Activated CD4-positive, alpha-beta T cell treated with anti-CD3 and anti-CD28 coated beads, Interleukin-2, amount 10 ng/mL, durations not matched to agents 24 days and 14 days (primary cell): ENCODE data around the gene SUDS3. TPM values are rescaled to one million over a fixed set of nuclear protein-coding genes. Genes with fewer than 3 reads are reported as not detected.

Experiments
- DNase-seq: peaks from one replicate; pipeline ENCODE4 v3.0.0; 2022
- H3K27ac Mint-ChIP-seq: one replicate; pipeline ENCODE4 v1.8.0; 2022; ENCODE audit warnings: mild to moderate bottlenecking, mixed read lengths
- H3K27me3 Mint-ChIP-seq: one replicate; pipeline ENCODE4 v1.8.0; 2022; ENCODE audit warnings: mixed read lengths
- H3K36me3 Mint-ChIP-seq: one replicate; pipeline ENCODE4 v1.8.0; 2022; ENCODE audit warnings: low read depth, mild to moderate bottlenecking, mixed read lengths
- H3K4me1 Mint-ChIP-seq: one replicate; pipeline ENCODE4 v1.8.0; 2021; ENCODE audit warnings: mixed read lengths
- H3K4me3 Mint-ChIP-seq: one replicate; pipeline ENCODE4 v1.8.0; 2022; ENCODE audit warnings: mild to moderate bottlenecking, moderate library complexity, mixed read lengths
- H3K9me3 Mint-ChIP-seq: one replicate; pipeline ENCODE4 v1.8.0; 2021; ENCODE audit warnings: mixed read lengths
- intact Hi-C: fragments of 100-400 bp; cut with micrococcal nuclease; formaldehyde crosslinking; loops from one replicate; pipeline ENCODE4 v1.15.1; 2023
- total RNA-seq: library from RNA; stranded (reverse); gene quantifications from 2 replicates; pipeline ENCODE4 v1.2.3, GENCODE V29; 2022

SUDS3 gene
- total RNA-seq, 1 donor from 2014 or later: 23.6 TPM

DNA sequence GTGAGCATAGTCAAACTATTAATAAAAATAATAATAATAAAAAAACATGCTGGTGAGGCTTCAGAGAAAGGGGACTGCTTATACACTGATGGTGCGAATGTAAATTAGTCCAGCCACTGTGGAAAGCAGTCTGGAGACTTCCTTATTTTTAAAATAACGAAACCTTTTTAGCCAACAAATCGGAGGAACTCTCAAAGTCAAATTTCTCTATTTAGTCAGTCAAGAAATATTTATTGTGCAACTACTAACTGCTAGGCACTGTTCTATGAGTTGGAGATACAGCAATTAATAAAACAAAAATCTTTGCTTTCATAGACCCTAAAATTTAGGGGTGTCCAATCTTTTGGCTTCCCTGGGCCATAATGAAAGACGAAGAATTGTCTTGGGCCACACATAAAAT, 14.5 kb upstream of the SUDS3 start:
- H3K27ac Mint-ChIP-seq: no peak overlapping the region
- H3K27me3 Mint-ChIP-seq: no peaks in the 10 kb centered on the region
- H3K4me1 Mint-ChIP-seq: peaks cover 20% of the 10 kb centered on the region
- H3K9me3 Mint-ChIP-seq: no peaks in the 10 kb centered on the region
- intact Hi-C loops: no loop called here
- no peak overlapping the region for H3K4me3 Mint-ChIP-seq
- DNase-seq: no peak
- H3K36me3 Mint-ChIP-seq: no peaks in the 10 kb centered on the region

DNA sequence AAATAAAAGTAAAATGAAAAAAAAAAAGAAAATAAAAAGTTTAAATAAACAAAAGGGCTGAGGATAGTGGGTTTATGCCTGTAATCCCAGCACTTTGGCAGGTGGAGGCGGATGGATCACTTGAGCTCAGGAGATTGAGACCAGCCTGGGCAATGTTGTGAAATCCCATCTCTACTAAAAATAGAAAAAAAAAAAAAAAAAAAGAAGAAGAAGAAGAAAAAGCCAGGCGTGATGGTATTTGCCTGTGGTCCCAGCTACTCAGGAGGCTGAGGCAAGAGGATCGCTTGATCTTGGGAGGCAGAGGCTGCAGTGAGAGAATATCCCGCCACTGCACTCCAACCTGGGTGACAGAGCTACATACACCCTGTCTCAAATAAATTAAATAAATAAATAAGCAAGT, 7.5 kb upstream of the SUDS3 start:
- no peak overlapping the region for H3K27ac Mint-ChIP-seq
- no peak for DNase-seq
- peaks cover 15% of the 10 kb centered on the region for H3K27me3 Mint-ChIP-seq
- intact Hi-C loops: no loop called here
- H3K9me3 Mint-ChIP-seq: no peaks in the 10 kb centered on the region
- H3K36me3 Mint-ChIP-seq: peaks cover 7% of the 10 kb centered on the region
- peaks cover 24% of the 10 kb centered on the region for H3K4me1 Mint-ChIP-seq
- H3K4me3 Mint-ChIP-seq: no peak overlapping the region

DNA sequence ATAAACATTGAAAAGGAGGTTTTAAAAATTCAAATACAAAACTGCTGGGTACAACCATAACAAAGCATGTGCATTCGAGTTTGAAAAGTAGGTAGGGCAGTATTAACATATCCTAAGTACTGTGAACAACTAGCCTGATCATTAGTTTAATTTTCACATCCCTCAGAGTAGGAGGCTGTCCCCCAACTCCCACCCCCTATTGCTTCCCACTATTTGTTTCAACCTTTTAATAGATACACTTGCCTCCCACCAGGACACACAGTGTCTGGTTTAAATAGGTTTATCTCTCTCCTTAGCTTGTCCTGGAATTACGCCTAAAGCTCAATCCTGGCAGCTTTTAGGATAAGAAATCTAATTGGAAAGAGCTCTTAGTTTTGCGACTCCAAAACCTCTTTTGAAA, 5.8 kb upstream of the SUDS3 start:
- no peak for DNase-seq
- Mint-ChIP-seq H3K36me3 (peaks cover 7% of the 10 kb centered on the region), H3K9me3 (no peaks in the 10 kb centered on the region), H3K27me3 (peaks cover 15% of the 10 kb centered on the region), H3K4me3 (peak overlapping the region; percentile 97), H3K4me1 (peaks cover 31% of the 10 kb centered on the region), H3K27ac (no peak overlapping the region)
- intact Hi-C loops: loop anchor here (10.0 kb wide), 1 partner anchor 1176 kb away; the partner anchor contains the start of gene FBXO21

DNA sequence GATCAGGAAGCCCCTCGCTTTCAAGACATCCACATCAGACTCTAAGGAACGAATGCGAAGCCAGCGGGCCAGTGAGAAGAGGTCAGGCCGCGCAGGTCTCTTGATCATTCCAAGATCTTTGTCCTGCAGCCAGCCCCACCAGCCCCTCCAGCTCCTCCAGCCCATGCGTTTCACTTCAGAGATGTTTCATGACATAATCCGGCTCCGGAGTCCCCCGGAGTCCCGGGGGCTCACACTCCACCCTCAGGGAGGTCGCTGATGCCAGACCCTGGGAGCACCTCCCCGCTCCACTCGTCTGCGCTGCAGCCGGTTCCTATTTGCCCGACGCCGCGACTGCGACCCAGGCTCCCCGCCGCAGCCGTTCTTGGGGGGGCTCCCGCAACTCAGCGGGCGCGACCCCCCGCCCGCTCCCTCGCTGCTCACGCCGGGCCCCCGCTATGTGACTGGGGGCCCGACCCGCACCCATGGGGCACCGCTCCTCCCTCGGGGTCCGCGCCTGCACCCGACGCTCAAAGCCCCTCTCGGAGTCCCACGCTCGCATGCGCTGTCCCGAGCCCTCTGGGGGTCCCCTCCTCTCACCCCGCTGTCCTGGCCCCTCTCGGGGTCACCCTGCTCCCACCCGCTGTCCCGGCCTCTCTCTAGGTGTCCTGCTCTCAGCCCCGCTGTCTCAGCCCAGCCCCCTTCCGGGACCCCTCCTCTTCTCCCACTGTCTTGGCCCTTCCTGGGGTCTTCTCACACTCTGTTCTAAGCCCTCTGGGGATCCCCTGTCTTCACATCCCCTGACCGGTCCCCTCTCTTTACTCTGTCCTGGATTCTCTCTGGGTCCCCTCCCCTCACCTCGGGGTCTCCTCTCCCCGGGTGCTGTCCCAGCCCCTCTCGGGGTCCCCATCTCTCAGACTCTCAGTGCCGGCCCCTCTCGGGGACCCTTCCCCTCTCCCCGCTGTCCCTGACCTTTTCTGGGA, 4.8 kb upstream of the SUDS3 start:
- H3K4me1 Mint-ChIP-seq: peaks cover 38% of the 10 kb centered on the region
- no peaks in the 10 kb centered on the region for H3K9me3 Mint-ChIP-seq
- peak; percentile 71 for DNase-seq
- intact Hi-C loops: loop anchor here (1.0 to 10.0 kb wide), 3 partner anchors 12 to 1177 kb away; partner anchors contain the start of gene FBXO21
- H3K36me3 Mint-ChIP-seq: peaks cover 7% of the 10 kb centered on the region
- H3K27ac Mint-ChIP-seq: peak overlapping the region; percentile 82
- H3K27me3 Mint-ChIP-seq: peaks cover 15% of the 10 kb centered on the region
- peak overlapping the region; percentile 97 for H3K4me3 Mint-ChIP-seq

DNA sequence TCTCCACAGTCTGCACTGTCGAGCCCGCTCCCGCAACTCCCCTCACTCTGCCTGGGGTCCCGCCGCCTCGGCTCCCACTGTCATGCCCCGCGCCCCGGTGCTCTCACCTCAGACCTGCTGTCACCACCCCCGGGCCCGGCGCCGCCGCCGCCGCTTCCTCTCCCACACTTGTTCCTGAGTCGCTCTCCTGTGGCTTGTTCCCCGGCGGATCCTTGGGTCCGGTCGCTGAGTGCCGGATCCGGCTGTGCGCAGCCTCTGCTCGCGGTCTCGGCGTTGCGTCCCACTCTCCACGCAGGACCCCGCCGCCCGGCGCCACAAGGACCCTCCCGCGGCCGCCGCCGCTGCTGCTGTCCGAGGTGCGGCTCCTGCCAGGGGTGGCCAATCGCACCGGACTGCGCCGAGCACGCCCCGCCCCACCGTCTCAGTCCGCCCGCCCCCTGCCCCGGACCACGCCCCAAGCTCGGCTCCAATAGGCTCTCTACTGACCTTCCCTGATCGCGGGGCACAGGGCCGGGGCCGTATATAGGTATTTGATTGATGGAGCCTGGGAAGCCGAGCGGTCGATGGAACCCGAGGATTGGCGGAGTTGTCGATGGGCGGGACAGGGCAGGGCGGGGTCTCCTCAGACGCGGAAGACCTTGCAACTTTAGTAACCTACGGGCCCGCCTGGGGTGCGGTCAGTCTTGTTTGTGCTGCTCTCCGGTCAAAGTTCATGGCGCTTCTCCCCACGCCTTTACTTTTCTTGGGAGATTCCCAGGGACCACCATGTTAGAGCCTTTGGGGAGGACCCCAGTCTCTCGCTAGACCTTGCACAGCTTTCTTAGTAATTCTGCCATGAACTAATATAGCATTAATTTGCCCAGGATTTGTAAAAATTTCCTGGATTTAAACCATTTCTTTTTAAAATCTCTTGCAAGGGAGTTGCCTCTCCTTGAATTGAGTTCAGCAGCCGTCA, 3.5 kb upstream of the SUDS3 start, which contains the start of gene TAOK3:
TAOK3 (minus strand) TSS at position 367 of the 955 bp plus-strand sequence. CDS start 117,340 bp downstream, outside the sequence.
- Mint-ChIP-seq H3K4me3 (peak within 1 kb of the TSS; percentile 97), H3K4me1 (peaks cover 44% of the 10 kb centered on the region), H3K36me3 (peaks cover 7% of the 10 kb centered on the region)

DNA sequence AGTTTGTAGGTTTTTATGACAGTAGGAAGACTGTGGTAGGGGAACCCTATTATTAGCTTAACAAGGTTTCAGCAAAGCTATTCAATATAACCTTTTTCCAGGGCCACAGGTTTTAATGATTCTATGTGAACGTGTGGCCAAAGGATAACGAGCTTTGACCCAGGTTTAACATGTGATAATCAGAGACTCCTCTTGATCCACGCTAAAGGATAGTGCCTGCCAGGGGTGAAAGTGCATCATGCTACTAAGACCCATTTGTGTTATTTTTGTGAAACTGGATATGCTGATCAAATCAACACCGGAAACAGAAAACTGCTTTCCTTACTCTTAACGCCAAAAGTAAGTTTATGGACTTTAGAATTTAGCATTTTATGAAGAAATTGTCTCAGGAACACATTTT, 2.7 kb upstream of the SUDS3 start:
- intact Hi-C loops: loop anchor here (1.0 to 10.0 kb wide), 2 partner anchors 237 to 1179 kb away; partner anchors contain the start of genes FBXO21 and PEBP1
- Mint-ChIP-seq H3K36me3 (peaks cover 7% of the 10 kb centered on the region), H3K27me3 (peaks cover 15% of the 10 kb centered on the region), H3K4me3 (peak overlapping the region; percentile 97), H3K4me1 (peaks cover 46% of the 10 kb centered on the region), H3K27ac (peak overlapping the region; percentile 92), H3K9me3 (no peaks in the 10 kb centered on the region)
- no peak for DNase-seq

More for the DNA sequence above, 3.5 kb upstream of the SUDS3 start, which contains the start of gene TAOK3:
- intact Hi-C loops: loop anchor here (1.0 to 10.0 kb wide), 4 partner anchors 14 to 1178 kb away; partner anchors contain the start of genes FBXO21 and PEBP1
- DNase-seq: peak; percentile 98
- Mint-ChIP-seq H3K27me3 (peaks cover 15% of the 10 kb centered on the region), H3K9me3 (no peaks in the 10 kb centered on the region), H3K27ac (peak within 1 kb of the TSS; percentile 92)

DNA sequence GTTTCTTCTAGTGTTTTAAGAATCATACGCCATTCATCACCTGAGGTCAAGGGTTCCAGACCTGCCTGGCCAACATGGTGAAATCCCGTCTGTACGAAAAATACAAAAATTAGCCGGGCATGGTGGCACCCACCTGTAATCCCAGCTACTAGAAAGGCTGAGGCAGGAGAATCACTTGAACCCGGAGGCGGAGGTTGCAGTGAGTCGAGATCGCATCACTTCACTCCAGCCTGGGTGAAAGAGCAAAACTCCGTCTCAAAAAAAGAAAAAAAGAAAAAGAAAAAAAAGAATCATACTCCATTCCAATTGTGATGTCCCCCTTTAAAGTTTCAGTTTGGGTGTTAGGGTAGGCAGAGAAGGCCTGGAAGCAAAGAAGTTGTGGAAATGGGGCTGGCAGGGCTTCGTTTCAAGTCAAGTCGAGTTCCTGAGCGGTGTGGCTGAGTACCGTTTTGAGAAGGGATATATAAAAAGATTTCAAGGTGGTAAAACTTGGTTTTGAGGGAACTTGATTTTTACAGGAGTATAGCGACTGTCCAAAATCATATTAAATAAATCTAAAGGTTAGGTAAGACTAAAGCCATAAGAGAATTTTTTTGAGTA, 2.1 kb upstream of the SUDS3 start:
- Mint-ChIP-seq H3K27me3 (peaks cover 14% of the 10 kb centered on the region), H3K27ac (no peak overlapping the region), H3K4me1 (peaks cover 45% of the 10 kb centered on the region), H3K36me3 (peaks cover 6% of the 10 kb centered on the region), H3K4me3 (peak overlapping the region; percentile 97), H3K9me3 (no peaks in the 10 kb centered on the region)
- no peak for DNase-seq
- intact Hi-C loops: loop anchor here (10.0 kb wide), 1 partner anchor 1179 kb away; the partner anchor contains the start of gene FBXO21

DNA sequence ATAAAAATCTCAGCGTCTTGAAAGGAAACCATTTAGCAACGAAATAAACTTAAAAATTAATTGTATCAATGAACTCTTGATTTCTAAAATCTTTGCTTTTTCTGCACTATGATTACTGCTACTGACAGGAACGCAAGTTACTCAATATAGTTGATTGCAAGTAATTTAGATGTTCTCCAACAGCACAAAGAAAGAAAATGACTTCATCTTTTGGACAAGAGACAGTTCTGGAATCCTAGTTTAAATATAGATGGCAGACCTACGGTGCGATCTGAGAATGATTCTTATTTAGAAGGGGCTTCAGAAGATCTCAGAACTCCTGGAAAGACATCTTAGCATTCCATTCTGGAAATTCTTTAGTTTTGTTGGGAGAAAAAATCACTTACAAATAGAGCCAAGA, 1.4 kb upstream of the SUDS3 start:
- intact Hi-C loops: loop anchor here (10.0 kb wide), 1 partner anchor 1180 kb away; the partner anchor contains the start of gene FBXO21
- peaks cover 45% of the 10 kb centered on the region for H3K4me1 Mint-ChIP-seq
- H3K27me3 Mint-ChIP-seq: peaks cover 13% of the 10 kb centered on the region
- no peak overlapping the region for H3K27ac Mint-ChIP-seq
- no peaks in the 10 kb centered on the region for H3K9me3 Mint-ChIP-seq
- DNase-seq: no peak
- peak overlapping the region; percentile 40 for H3K4me3 Mint-ChIP-seq
- peaks cover 6% of the 10 kb centered on the region for H3K36me3 Mint-ChIP-seq

DNA sequence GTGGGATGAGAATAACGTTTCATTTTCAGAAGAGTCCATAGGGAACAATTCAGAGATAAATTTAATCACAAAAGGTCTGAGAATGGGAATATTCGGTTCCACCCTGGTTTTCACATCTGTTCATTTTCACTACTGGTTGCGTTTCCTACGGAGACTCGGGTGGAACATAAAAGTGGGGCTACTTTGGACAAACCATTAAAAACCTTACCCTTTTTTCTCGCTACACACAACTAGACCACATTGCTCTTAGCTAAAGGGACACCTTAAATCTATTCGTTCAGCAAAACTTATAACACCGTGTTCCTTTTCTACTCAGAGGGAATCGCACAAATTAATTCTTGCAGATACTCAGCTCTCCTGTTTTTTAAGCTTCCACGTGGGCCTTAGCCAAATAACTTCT, 1.0 kb upstream of the SUDS3 start:
- intact Hi-C loops: loop anchor here (10.0 kb wide), 1 partner anchor 1181 kb away; the partner anchor contains the start of gene FBXO21
- Mint-ChIP-seq H3K4me1 (peaks cover 42% of the 10 kb centered on the region), H3K36me3 (peaks cover 9% of the 10 kb centered on the region), H3K27me3 (peaks cover 12% of the 10 kb centered on the region), H3K27ac (no peak overlapping the region), H3K4me3 (peak overlapping the region; percentile 81), H3K9me3 (no peaks in the 10 kb centered on the region)
- DNase-seq: no peak

DNA sequence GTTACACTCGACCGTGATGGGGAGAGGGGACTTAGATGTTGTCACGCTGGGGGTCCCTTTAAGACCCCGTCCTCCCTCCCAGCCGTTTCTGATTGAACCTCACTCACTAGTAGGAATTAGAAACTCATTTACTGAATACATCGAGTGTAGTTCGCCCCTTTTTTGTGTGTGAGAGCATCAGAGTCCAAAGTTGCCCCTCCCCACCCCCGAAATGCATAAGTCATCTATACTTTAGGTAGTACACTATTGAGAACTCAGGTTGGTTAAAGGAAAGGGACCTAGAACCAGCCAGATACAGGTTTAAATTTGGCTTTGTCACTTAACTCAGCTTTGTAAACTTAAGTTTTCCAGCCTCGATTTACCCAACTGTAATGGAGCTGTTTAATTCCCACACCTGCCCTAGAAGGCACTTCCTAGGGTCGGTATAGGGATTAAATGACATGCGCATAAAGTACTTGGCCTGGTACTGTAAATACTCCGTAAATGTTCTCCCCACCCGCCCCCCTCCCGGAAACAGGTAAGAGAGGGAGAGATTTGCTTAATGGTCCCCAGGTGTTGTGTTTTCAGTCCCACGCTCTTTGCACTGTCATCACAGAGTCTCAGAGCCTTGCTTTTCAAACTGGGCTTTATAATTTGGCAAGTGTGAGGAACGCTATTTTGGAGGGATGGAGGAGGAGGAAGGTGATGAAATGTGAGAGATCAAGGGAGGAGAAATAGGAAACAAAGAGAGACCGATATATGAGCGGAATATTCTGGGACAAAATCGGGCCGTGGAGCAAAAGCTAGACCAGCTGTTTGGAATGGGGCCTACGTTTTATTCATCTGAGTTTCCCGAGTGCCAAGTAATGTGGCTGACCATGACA, 897 bp downstream of the SUDS3 start:
- Mint-ChIP-seq H3K27ac (peak overlapping the region; percentile 76), H3K4me3 (peak overlapping the region; percentile 81), H3K4me1 (peaks cover 29% of the 10 kb centered on the region), H3K36me3 (peaks cover 10% of the 10 kb centered on the region), H3K27me3 (peaks cover 2% of the 10 kb centered on the region), H3K9me3 (no peaks in the 10 kb centered on the region)
- no peak for DNase-seq
- intact Hi-C loops: loop anchor here (1.0 to 10.0 kb wide), 4 partner anchors 70 to 1182 kb away; partner anchors contain the start of genes FBXO21, RFC5 and WSB2

DNA sequence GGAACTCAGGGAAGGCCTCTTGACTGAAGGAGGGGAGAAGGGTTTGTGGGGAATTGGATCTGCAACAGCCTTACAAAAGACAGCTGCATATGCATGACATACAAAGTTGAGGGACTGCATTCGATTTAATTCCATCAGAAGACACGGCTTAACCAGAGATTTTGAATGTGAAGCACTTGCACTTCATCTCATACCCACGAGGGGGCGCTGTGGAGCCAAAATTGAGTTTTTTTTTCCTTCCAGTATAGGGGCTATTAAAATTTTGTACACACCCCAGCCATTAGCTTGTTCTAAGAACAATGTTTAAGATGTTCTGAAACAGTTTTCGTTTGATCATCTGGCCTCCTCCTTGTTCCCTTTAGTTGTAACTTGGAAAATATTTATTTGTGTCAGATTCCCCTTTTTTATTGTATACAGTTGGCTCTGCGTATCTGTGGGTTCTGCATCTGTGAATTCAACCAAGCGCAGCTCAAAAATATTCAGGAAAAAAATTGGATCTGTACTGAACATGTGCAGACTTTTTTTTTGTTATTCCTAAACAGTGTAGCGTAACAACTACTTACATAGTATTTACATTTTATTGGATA, 1.6 kb downstream of the SUDS3 start:
- intact Hi-C loops: loop anchor here (1.0 to 10.0 kb wide), 4 partner anchors 71 to 1183 kb away; partner anchors contain the start of genes FBXO21, RFC5 and WSB2
- H3K4me3 Mint-ChIP-seq: peak overlapping the region; percentile 81
- peak overlapping the region; percentile 76 for H3K27ac Mint-ChIP-seq
- peak; percentile 94 for DNase-seq
- peaks cover 12% of the 10 kb centered on the region for H3K36me3 Mint-ChIP-seq
- H3K27me3 Mint-ChIP-seq: no peaks in the 10 kb centered on the region
- peaks cover 29% of the 10 kb centered on the region for H3K4me1 Mint-ChIP-seq
- H3K9me3 Mint-ChIP-seq: no peaks in the 10 kb centered on the region

DNA sequence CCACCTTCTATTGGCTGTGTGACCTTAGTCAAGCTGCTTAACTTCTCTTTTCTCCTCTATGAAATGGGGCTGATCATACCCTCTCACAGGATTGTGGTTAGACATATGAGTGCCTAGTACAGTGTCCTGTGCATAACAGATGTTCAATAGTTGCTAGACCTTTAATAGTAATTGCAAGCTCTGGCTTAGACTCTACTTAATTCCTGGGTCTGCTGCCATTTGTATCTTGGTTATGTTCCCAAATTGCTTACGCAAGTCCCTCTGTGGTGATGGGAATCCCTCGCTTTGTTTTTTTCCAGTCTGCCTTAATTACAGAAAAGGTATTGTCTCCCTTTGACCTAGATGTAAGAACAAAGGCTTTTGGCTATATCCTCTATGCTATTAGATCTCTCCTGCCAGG, 15.1 kb downstream of the SUDS3 start:
- no peaks in the 10 kb centered on the region for H3K9me3 Mint-ChIP-seq
- no peak overlapping the region for H3K27ac Mint-ChIP-seq
- DNase-seq: no peak
- intact Hi-C loops: no loop called here
- no peaks in the 10 kb centered on the region for H3K27me3 Mint-ChIP-seq
- H3K4me3 Mint-ChIP-seq: no peak overlapping the region
- peaks cover 43% of the 10 kb centered on the region for H3K36me3 Mint-ChIP-seq
- H3K4me1 Mint-ChIP-seq: no peaks in the 10 kb centered on the region
